ENCODE data around the gene TMEM196.
"Not testable (repeated sequence)": the region's sequence is repeated elsewhere in the genome, so short reads cannot be mapped to it uniquely, and the experiment has no call there.

Gene TMEM196

GRCh38 chr7:19707240-19707639, 66.2 kb downstream of the TMEM196 start:
- no peak for DNase-seq (ENCODE audit: low spot score)

GRCh38 chr7:19705663-19706062, 67.8 kb downstream of the TMEM196 start:
- no peak for DNase-seq (ENCODE audit: low spot score)

- DNase-seq (ENCODE audit: low spot score): no peak
Observed at GRCh38 chr7:19701471-19701870, 71.9 kb downstream of the TMEM196 start.

- no peak for DNase-seq (ENCODE audit: low spot score)
Observed at GRCh38 chr7:19700936-19701335, 72.5 kb downstream of the TMEM196 start.

- DNase-seq (ENCODE audit: low spot score): no peak
Observed at GRCh38 chr7:19698331-19698730, 75.1 kb downstream of the TMEM196 start.

GRCh38 chr7:19696926-19697325, 76.5 kb downstream of the TMEM196 start:
- DNase-seq (ENCODE audit: low spot score): no peak

- DNase-seq (ENCODE audit: low spot score): no peak
Observed at GRCh38 chr7:19692111-19692828, 81.1 kb downstream of the TMEM196 start.

- no peak for DNase-seq (ENCODE audit: low spot score)
Observed at GRCh38 chr7:19690736-19691135, 82.7 kb downstream of the TMEM196 start.

- not testable (repeated sequence) for DNase-seq (ENCODE audit: low spot score)
Observed at GRCh38 chr7:19689130-19689529, 84.3 kb downstream of the TMEM196 start.

GRCh38 chr7:19681596-19681995, 91.8 kb downstream of the TMEM196 start:
- no peak for DNase-seq (ENCODE audit: low spot score)

GRCh38 chr7:19677180-19677579, 96.2 kb downstream of the TMEM196 start:
- DNase-seq (ENCODE audit: low spot score): no peak

GRCh38 chr7:19675816-19676215, 97.6 kb downstream of the TMEM196 start:
- no peak for DNase-seq (ENCODE audit: low spot score)

GRCh38 chr7:19674266-19674960, 99.0 kb downstream of the TMEM196 start:
- no peak for DNase-seq (ENCODE audit: low spot score)

GRCh38 chr7:19670806-19671205, 102.6 kb downstream of the TMEM196 start:
- no peak for DNase-seq (ENCODE audit: low spot score)
